ENCODE measurements around the gene MCF2. TPM values are rescaled to one million over a fixed set of nuclear protein-coding genes. Genes with fewer than 3 reads are reported as not detected.

The MCF2 gene, protein sequence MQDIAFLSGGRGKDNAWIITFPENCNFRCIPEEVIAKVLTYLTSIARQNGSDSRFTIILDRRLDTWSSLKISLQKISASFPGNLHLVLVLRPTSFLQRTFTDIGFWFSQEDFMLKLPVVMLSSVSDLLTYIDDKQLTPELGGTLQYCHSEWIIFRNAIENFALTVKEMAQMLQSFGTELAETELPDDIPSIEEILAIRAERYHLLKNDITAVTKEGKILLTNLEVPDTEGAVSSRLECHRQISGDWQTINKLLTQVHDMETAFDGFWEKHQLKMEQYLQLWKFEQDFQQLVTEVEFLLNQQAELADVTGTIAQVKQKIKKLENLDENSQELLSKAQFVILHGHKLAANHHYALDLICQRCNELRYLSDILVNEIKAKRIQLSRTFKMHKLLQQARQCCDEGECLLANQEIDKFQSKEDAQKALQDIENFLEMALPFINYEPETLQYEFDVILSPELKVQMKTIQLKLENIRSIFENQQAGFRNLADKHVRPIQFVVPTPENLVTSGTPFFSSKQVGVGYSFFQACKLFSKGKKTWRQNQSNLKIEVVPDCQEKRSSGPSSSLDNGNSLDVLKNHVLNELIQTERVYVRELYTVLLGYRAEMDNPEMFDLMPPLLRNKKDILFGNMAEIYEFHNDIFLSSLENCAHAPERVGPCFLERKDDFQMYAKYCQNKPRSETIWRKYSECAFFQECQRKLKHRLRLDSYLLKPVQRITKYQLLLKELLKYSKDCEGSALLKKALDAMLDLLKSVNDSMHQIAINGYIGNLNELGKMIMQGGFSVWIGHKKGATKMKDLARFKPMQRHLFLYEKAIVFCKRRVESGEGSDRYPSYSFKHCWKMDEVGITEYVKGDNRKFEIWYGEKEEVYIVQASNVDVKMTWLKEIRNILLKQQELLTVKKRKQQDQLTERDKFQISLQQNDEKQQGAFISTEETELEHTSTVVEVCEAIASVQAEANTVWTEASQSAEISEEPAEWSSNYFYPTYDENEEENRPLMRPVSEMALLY
- polyA plus RNA-seq (2012; ENCODE audit: low read depth, missing spikeins), result 0.19 TPM

GRCh38 chrX:139708067-139708466, at the start of gene MCF2:
Gene MCF2, minus strand, starts transcription at chrX:139708167. Its CDS starts 56,423 bp downstream, at chrX:139651744.
- DNase-seq (ENCODE audit: insufficient read length, low spot score) (no peak), FAIRE-seq (no peak)
- TF ChIP-seq PAX5 (IDR thresholded peaks at IDR 0.05; ENCODE audit: insufficient read depth, low read length, severe bottlenecking), result no peak
- TF ChIP-seq SPI1 (IDR thresholded peaks at IDR 0.05; ENCODE audit: low read depth, low read length), result no peak
- TF ChIP-seq POLR2A (IDR thresholded peaks at IDR 0.05; ENCODE audit: low read depth, low read length), result no peak
- no peak for TF ChIP-seq TAF1 (IDR thresholded peaks at IDR 0.05; ENCODE audit: low read depth, low read length)
- TF ChIP-seq POU2F2 (IDR thresholded peaks at IDR 0.05; ENCODE audit: low read depth, low read length), result no peak
- TF ChIP-seq POLR2AphosphoS5 (IDR thresholded peaks at IDR 0.05; ENCODE audit: low read depth, low read length), result no peak

- FAIRE-seq (no peak), DNase-seq (ENCODE audit: insufficient read length, low spot score) (no peak)
- no peak for TF ChIP-seq POLR2A (IDR thresholded peaks at IDR 0.05; ENCODE audit: low read depth, low read length)
- TF ChIP-seq SPI1 (IDR thresholded peaks at IDR 0.05; ENCODE audit: low read depth, low read length), result no peak
- no peak for TF ChIP-seq POLR2AphosphoS5 (IDR thresholded peaks at IDR 0.05; ENCODE audit: low read depth, low read length)
- TF ChIP-seq TAF1 (IDR thresholded peaks at IDR 0.05; ENCODE audit: low read depth, low read length), result no peak
- no peak for TF ChIP-seq PAX5 (IDR thresholded peaks at IDR 0.05; ENCODE audit: insufficient read depth, low read length, severe bottlenecking)
- TF ChIP-seq POU2F2 (IDR thresholded peaks at IDR 0.05; ENCODE audit: low read depth, low read length), result no peak
These were observed 43.1 kb upstream of the MCF2 start for GRCh38 chrX:139751053-139751452.

GRCh38 chrX:139750390-139750789, 42.4 kb upstream of the MCF2 start:
- no peak for FAIRE-seq
- DNase-seq (ENCODE audit: insufficient read length, low spot score), result no peak
- no peak for TF ChIP-seq SPI1 (IDR thresholded peaks at IDR 0.05; ENCODE audit: low read depth, low read length)
- no peak for TF ChIP-seq POU2F2 (IDR thresholded peaks at IDR 0.05; ENCODE audit: low read depth, low read length)

GRCh38 chrX:139739138-139739537, 31.2 kb upstream of the MCF2 start:
- FAIRE-seq, result no peak
- DNase-seq (ENCODE audit: insufficient read length, low spot score), result no peak
- no peak for TF ChIP-seq POU2F2 (IDR thresholded peaks at IDR 0.05; ENCODE audit: low read depth, low read length)
- TF ChIP-seq PAX5 (IDR thresholded peaks at IDR 0.05; ENCODE audit: insufficient read depth, low read length, severe bottlenecking), result no peak
- TF ChIP-seq TAF1 (IDR thresholded peaks at IDR 0.05; ENCODE audit: low read depth, low read length), result no peak

- TF ChIP-seq POU2F2 (IDR thresholded peaks at IDR 0.05; ENCODE audit: low read depth, low read length) (no peak), TAF1 (IDR thresholded peaks at IDR 0.05; ENCODE audit: low read depth, low read length) (no peak), PAX5 (IDR thresholded peaks at IDR 0.05; ENCODE audit: insufficient read depth, low read length, severe bottlenecking) (no peak), POLR2A (IDR thresholded peaks at IDR 0.05; ENCODE audit: low read depth, low read length) (no peak), SPI1 (IDR thresholded peaks at IDR 0.05; ENCODE audit: low read depth, low read length) (no peak), POLR2AphosphoS5 (IDR thresholded peaks at IDR 0.05; ENCODE audit: low read depth, low read length) (no peak)
- no peak for DNase-seq (ENCODE audit: insufficient read length, low spot score)
- FAIRE-seq, result peak; percentile 54
These were observed 30.6 kb upstream of the MCF2 start for GRCh38 chrX:139738581-139738980.

DNA sequence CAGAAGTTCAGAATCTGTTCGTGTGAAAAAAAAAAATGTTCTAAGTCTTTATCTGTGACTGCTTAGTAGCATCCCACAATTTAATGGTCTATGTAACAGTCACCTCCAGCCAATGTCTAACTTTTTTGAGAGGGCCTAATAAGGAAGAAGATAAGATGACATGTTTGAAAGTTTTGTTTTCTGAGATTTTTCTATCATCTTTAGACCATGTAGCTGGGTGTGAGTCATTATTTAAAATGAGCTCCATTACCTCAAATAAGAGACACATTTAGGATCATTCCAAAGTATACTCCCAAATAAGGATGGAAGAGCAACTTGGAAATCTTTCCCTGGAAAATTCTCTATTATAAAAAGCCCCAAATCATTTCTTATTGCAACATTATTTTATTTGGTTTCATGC, 28.2 kb upstream of the MCF2 start:
- FAIRE-seq, result no peak
- DNase-seq (ENCODE audit: insufficient read length, low spot score), result no peak
- no peak for TF ChIP-seq TAF1 (IDR thresholded peaks at IDR 0.05; ENCODE audit: low read depth, low read length)
- no peak for TF ChIP-seq POLR2A (IDR thresholded peaks at IDR 0.05; ENCODE audit: low read depth, low read length)

DNA sequence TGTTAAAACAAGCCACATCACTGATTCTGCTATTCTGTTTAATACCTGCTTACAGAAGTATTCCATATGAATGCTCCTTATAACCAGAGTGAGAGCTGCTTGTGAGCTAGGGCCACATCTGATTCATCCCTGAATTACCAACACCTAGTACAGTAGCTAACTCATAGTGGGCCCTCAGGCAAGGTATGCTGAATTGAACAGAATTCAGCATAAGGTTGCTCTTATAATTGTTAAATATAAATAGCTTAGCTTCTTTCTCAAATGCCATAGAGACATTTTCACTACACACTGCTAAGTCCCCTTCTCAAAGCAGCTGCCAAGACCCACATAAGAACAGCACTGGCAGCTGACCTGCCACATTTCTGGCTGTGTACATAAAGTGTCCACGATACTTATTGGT, 27.0 kb upstream of the MCF2 start:
- no peak for DNase-seq (ENCODE audit: insufficient read length, low spot score)
- no peak for FAIRE-seq
- TF ChIP-seq PAX5 (IDR thresholded peaks at IDR 0.05; ENCODE audit: insufficient read depth, low read length, severe bottlenecking) (no peak), POU2F2 (IDR thresholded peaks at IDR 0.05; ENCODE audit: low read depth, low read length) (no peak), TAF1 (IDR thresholded peaks at IDR 0.05; ENCODE audit: low read depth, low read length) (no peak), POLR2AphosphoS5 (IDR thresholded peaks at IDR 0.05; ENCODE audit: low read depth, low read length) (no peak), POLR2A (IDR thresholded peaks at IDR 0.05; ENCODE audit: low read depth, low read length) (no peak), SPI1 (IDR thresholded peaks at IDR 0.05; ENCODE audit: low read depth, low read length) (no peak)

- DNase-seq (ENCODE audit: insufficient read length, low spot score) (peak; percentile 1), FAIRE-seq (peak; percentile 87)
These were observed 17.8 kb upstream of the MCF2 start for GRCh38 chrX:139725720-139726119.

GRCh38 chrX:139724626-139725025, 16.7 kb upstream of the MCF2 start:
- DNase-seq (ENCODE audit: insufficient read length, low spot score), result no peak
- TF ChIP-seq SPI1 (IDR thresholded peaks at IDR 0.05; ENCODE audit: low read depth, low read length) (no peak), POLR2AphosphoS5 (IDR thresholded peaks at IDR 0.05; ENCODE audit: low read depth, low read length) (no peak), TAF1 (IDR thresholded peaks at IDR 0.05; ENCODE audit: low read depth, low read length) (no peak), PAX5 (IDR thresholded peaks at IDR 0.05; ENCODE audit: insufficient read depth, low read length, severe bottlenecking) (no peak), POU2F2 (IDR thresholded peaks at IDR 0.05; ENCODE audit: low read depth, low read length) (no peak), POLR2A (IDR thresholded peaks at IDR 0.05; ENCODE audit: low read depth, low read length) (no peak)

More at GRCh38 chrX:139725720-139726119, 17.8 kb upstream of the MCF2 start:
- no peak for TF ChIP-seq TAF1 (IDR thresholded peaks at IDR 0.05; ENCODE audit: low read depth, low read length)
- no peak for TF ChIP-seq POLR2A (IDR thresholded peaks at IDR 0.05; ENCODE audit: low read depth, low read length)
- no peak for TF ChIP-seq POU2F2 (IDR thresholded peaks at IDR 0.05; ENCODE audit: low read depth, low read length)
- TF ChIP-seq POLR2AphosphoS5 (IDR thresholded peaks at IDR 0.05; ENCODE audit: low read depth, low read length), result no peak
- no peak for TF ChIP-seq SPI1 (IDR thresholded peaks at IDR 0.05; ENCODE audit: low read depth, low read length)
- no peak for TF ChIP-seq PAX5 (IDR thresholded peaks at IDR 0.05; ENCODE audit: insufficient read depth, low read length, severe bottlenecking)

More at GRCh38 chrX:139724626-139725025, 16.7 kb upstream of the MCF2 start:
- no peak for FAIRE-seq
